NCI-H1105 (cell line): ENCODE measurements around the gene SEC24D.

ENCODE experiments used
- DNase-seq: peaks from one replicate; lab custom pipeline; 2025; lab: John Stamatoyannopoulos, UW

SEC24D gene

DNA sequence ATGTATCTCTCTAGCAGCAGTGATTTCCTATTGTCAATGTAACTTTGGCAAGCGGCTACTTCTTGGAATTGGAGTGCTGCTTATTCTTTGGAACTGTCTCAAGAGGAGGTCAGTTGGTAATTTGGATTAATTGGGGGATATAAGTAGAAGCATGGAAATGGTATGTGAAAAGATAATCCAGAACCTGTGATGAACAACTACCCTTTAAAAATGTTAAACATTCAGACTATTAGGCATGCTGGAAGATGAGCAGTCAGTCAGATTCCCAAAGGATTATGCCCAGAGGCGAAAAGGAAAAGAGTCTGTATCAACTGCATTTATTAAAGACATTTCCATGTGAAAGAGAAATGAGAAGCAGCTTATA lies 62.5 kb downstream of the SEC24D start:
- DNase-seq, result no peak

- DNase-seq, result no peak
These were observed 63.0 kb downstream of the SEC24D start for GRCh38 chr4:118772767-118773428.

GRCh38 chr4:118772081-118772766 lies 63.7 kb downstream of the SEC24D start:
- peak; percentile 28 for DNase-seq

DNA sequence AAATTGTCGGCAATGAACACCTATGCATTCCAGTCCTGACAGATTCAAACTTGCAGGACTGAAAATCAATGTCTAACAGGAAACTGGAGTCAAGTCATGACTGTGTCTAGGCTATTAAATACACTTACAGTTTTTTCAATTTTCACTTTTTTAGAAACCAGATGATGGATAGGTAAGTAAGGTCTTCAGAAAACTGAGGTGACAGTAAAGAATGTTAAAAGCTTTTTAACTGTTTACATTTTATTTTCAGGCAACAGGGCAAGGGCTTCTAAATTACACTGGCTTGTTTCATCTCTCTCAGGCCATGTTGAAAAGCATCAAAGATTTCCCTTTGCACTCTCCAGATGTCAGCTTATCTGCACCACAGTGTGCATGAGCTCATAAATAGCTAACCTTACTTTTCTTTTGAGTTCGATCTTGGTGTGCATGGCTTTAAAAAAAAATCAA lies 65.2 kb downstream of the SEC24D start:
- no peak for DNase-seq

DNA sequence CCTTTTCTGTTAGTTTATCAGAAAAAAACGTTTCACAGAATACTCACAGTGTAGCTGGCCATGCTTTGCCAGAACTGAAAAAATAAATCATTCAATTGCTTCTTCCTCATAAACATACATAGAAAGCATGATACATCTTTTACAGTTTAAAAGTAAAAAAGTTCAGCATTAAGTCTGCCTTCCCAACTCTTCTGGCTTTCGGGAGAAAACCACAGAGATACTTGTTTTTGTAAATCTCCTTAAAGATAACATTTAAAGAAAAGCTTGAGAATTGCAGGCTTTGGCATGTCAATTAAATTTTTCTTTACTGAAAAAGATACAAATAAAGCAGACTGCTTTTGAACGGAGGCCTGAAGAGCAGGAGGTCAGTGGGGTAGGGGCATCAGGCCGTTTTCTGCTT lies 66.8 kb downstream of the SEC24D start:
- no peak for DNase-seq

GRCh38 chr4:118767109-118767508 lies 68.8 kb downstream of the SEC24D start:
- no peak for DNase-seq

GRCh38 chr4:118765399-118765798 lies 70.5 kb downstream of the SEC24D start:
- DNase-seq, result no peak

DNA sequence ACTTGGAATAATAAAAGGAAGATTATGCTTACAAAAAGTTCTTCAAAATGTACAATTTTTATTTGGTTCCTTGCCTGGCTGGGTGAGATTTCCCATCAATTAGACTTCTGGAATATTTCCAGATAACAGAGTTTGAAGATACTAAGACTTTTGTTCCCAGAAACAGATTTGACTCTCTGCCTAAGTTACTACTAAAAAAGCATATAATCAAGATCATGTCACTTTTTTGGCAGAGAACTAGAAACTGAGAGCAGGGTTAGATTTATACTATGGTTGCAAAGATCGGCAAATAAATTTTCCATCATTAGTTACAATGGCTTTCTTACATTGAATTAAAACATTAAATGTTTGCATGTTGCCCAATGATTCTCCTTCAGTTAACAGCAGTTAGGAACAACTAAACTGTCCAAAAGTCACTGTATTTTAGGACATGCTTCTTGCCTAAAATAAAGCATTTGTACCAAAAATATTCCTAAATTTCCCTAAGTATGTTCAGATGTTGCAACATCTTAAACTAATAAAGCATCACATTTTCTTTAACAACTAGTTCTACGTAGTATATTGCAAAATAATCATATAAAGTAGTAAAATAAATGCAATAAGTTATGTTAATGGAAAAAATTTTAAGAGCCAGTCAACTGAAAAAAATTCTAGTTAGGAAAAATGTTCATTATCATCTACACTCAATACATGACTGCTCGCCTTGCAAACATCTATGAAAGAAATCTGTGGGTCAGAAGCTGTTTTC lies 73.0 kb downstream of the SEC24D start:
- no peak for DNase-seq

DNA sequence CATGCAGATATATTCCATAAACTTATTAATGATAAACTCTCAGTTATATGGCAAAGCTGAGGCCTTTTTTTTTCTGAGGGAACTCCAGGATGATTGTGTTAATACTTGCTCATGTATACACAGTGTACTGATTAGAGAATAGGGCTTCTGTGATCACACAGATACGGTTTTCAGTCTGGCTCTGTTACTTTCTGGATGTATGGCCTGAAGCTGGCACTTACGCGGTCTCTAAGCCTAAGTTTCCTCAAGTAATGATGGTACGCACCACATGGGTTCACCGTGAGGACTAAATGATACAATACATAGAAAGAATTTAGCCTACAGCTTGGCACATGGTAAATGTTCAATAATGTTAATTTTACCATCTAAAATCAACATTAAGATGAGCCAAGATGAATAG lies 73.8 kb downstream of the SEC24D start:
- no peak for DNase-seq

GRCh38 chr4:118761397-118762016 lies 74.4 kb downstream of the SEC24D start:
- no peak for DNase-seq

DNA sequence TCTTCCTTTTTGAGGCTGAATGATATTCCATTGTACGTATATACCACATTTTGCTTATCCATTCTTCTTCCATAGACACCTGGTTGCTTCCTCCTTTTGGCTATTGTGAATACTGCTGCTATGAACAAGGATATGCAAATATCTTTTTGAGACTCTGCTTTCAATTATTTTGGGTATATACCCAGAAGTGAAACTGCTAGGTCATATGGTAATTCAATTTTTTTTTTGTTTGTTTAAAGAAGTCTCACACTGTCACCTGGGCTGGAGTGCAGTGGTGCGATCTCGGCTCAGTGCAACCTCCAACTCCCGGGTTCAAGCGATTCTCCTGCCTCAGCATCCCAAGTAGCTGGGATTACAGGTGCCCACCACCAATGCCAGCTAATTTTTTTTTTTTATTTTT lies 75.4 kb downstream of the SEC24D start:
- no peak for DNase-seq

DNA sequence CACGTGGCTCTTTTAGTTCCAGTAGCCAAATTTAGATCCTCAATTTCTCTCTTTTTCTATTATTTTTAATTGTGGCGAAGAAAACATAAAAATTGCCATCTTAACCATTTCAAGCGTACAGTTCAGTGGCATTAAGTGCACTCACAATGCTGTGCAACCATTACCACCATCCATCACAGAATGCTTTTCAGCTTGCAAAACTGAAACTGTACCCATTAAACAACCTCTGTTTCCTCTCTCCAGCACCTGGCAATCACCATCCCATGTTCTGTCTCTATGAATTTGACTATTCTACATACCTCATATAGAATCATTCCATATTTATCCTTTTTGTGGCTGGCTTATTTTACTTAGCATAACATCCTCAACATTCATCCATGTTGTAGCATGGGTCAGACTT lies 75.8 kb downstream of the SEC24D start:
- DNase-seq, result no peak

GRCh38 chr4:118759481-118759880 lies 76.4 kb downstream of the SEC24D start:
- DNase-seq, result no peak

DNA sequence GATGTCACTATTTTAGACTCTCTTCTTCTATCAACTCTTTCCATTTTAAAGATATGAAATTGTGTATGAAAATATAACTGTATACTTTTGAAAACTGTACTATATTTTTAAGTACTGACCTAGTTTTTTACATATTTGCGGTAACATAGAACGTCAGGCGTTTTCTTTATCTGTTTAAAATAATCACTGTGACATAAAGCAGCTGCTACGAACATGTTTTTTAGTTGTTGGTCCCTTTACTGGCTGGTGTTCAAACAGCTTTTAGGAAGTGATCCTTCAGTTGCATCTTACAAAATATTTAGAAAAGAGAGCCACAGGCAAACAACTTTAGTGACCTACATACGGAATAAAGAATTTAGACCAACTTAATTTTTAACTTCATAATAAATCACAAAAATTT lies 77.6 kb downstream of the SEC24D start:
- DNase-seq, result no peak

GRCh38 chr4:118757761-118758251 lies 78.1 kb downstream of the SEC24D start:
- no peak for DNase-seq

DNA sequence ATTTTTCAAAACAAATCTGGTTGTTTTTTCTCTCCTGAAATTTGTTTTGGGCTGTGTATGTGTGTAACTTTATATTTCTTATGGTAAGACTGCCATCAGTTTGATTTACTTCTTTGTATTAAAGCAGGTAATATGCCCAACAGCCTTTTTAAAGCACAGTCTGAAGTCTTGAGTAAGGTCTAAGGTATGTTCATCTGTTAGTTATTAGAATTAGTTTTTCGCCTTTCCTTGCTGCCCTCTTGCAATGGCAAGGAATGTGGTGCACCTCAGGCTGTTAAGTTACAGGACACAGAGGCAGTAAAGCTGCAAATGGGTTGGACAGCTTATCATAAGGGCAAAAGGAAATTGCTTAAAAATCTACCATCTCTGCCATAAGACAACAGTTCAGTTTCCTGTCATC lies 79.0 kb downstream of the SEC24D start:
- no peak for DNase-seq

- no peak for DNase-seq
These were observed 79.5 kb downstream of the SEC24D start for GRCh38 chr4:118756429-118756828.

DNA sequence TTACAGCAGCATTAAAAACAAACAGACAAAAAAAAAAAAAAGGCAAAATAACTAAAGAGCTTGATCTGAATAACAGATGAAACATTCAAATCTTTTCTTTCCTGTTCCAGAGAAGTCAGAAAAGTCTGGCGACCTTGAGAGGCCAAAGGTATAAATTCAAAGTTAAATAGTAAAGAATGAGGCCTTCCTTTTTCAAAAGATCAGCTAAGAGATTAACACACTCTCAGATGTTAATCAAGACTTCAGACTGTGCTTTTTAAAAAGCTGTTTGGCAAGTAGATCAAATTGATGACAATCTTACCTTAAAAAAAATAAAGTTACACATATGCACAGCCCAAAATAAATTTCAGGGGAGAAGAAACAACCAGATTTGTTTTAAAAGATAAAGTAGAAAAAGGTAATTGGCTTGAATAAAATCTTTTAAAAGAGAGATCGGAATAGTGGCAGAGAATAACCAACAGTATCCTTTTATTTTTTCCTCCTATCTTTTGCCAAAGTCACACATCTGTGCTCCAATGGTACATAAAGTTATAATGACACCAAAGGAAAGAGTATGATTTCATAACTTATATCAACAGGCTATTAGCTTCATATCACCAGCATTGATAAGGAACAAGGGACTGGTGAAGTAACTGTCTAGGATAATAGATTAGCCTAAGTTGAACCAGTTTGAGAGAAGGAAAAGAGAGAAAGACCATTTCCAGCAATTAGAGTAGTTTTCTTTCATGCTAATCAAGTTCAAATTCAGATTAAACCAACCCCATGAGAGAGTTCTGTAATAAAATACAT lies 80.3 kb downstream of the SEC24D start:
- no peak for DNase-seq

DNA sequence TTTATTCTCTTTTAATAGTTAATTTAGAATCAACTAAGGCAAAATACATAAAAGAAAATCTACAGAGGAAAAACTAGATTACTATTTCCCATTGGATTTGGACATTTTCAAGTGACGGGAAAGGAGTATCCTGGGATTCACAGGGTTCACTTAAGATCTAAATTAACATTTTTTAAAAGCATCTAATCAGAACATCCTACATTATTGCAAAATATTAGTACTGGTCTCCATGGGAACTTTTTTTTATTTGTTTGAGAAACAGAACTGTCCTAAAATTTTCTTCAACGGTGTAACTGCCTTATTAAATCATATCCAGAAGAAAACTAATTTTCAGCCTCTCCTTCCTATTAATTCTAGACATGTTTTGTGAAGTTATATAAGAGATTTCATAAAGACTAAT lies 81.0 kb downstream of the SEC24D start:
- no peak for DNase-seq

GRCh38 chr4:118753685-118754084 lies 82.2 kb downstream of the SEC24D start:
- no peak for DNase-seq

DNA sequence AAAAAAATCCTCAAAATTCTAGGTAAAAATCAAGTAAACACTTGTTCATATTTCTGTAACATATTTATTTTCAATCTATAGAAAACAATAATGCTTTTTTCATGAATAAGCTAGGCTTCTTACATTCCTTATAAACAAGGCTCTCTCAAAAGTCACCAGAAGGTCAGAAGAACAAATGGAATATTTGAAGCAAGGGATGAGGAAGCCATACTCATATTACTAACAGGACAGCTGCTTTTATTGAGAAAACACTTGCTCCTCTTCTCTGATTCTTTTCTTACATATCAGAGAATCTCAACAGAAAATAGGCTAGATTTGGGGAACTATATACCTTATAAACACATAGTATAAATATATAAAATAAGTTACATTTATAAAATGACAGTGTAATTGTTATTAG lies 82.8 kb downstream of the SEC24D start:
- no peak for DNase-seq

- no peak for DNase-seq
These were observed 83.4 kb downstream of the SEC24D start for GRCh38 chr4:118752551-118752950.
